Activated naive CD4-positive, alpha-beta T cell treated with anti-CD3 and anti-CD28 coated beads, Interleukin-2, amount 10 ng/mL, durations not matched to agents 7 days and 5 days (primary cell): ENCODE data around the gene DYNLL2.

Experiments
- CTCF ChIA-PET: fragments of 350-600 bp; sonication (Branson Sonifier 250); formaldehyde crosslinking; loops from one replicate; lab custom pipeline; 2021; ENCODE audit warnings: antibody characterized with exemption; lab: Charles Lee
- DNase-seq: peaks from one replicate; pipeline ENCODE4 v3.0.0-alpha.2; 2020
- H3K27ac Mint-ChIP-seq: one replicate; pipeline ENCODE4 v1.8.0; 2021; ENCODE audit warnings: mild to moderate bottlenecking, moderate library complexity, mixed read lengths
- H3K27me3 Mint-ChIP-seq: one replicate; pipeline ENCODE4 v1.8.0; 2021; ENCODE audit warnings: mild to moderate bottlenecking, mixed read lengths
- H3K36me3 Mint-ChIP-seq: one replicate; pipeline ENCODE4 v1.8.0; 2021; ENCODE audit warnings: mixed read lengths
- H3K4me1 Mint-ChIP-seq: one replicate; pipeline ENCODE4 v1.8.0; 2021; ENCODE audit warnings: mixed read lengths
- H3K4me3 Mint-ChIP-seq: one replicate; pipeline ENCODE4 v1.8.0; 2021; ENCODE audit warnings: mild to moderate bottlenecking, moderate library complexity, mixed read lengths
- H3K9me3 Mint-ChIP-seq: one replicate; pipeline ENCODE4 v1.8.0; 2021; ENCODE audit warnings: mixed read lengths

DYNLL2 gene

GRCh38 chr17:58083491-58084316 is 485 bp downstream of the DYNLL2 start:
- no peaks in the 10 kb centered on the region for H3K9me3 Mint-ChIP-seq
- H3K4me3 Mint-ChIP-seq, result peak overlapping the region; percentile 91
- H3K36me3 Mint-ChIP-seq, result peaks cover 34% of the 10 kb centered on the region
- peak overlapping the region; percentile 92 for H3K27ac Mint-ChIP-seq
- peak; percentile 78 for DNase-seq
- H3K27me3 Mint-ChIP-seq, result peaks cover 31% of the 10 kb centered on the region
- CTCF ChIA-PET, result interaction anchor here (1.0 to 1.7 kb wide), 2 partner anchors 77 to 191 kb away, joined by 3 to 4 read pairs; no protein-coding TSS in a partner anchor
- peaks cover 46% of the 10 kb centered on the region for H3K4me1 Mint-ChIP-seq

GRCh38 chr17:58084317-58084981 is 1.2 kb downstream of the DYNLL2 start:
- H3K4me1 Mint-ChIP-seq, result peaks cover 46% of the 10 kb centered on the region
- H3K36me3 Mint-ChIP-seq, result peaks cover 39% of the 10 kb centered on the region
- H3K27me3 Mint-ChIP-seq, result peaks cover 26% of the 10 kb centered on the region
- DNase-seq, result peak; percentile 73
- peak overlapping the region; percentile 92 for H3K27ac Mint-ChIP-seq
- peak overlapping the region; percentile 91 for H3K4me3 Mint-ChIP-seq
- CTCF ChIA-PET, result interaction anchor here (1.0 to 1.7 kb wide), 2 partner anchors 78 to 191 kb away, joined by 3 to 4 read pairs; no protein-coding TSS in a partner anchor
- H3K9me3 Mint-ChIP-seq, result no peaks in the 10 kb centered on the region

- H3K27me3 Mint-ChIP-seq, result peaks cover 18% of the 10 kb centered on the region
- no peaks in the 10 kb centered on the region for H3K9me3 Mint-ChIP-seq
- peak overlapping the region; percentile 92 for H3K27ac Mint-ChIP-seq
- peak overlapping the region; percentile 91 for H3K4me3 Mint-ChIP-seq
- no peak for DNase-seq
- CTCF ChIA-PET, result interaction anchor here (1.0 to 1.7 kb wide), 2 partner anchors 79 to 192 kb away, joined by 3 to 4 read pairs; no protein-coding TSS in a partner anchor
- peaks cover 50% of the 10 kb centered on the region for H3K4me1 Mint-ChIP-seq
- H3K36me3 Mint-ChIP-seq, result peaks cover 46% of the 10 kb centered on the region
These were observed 2.0 kb downstream of the DYNLL2 start for GRCh38 chr17:58085039-58085715.

DNA sequence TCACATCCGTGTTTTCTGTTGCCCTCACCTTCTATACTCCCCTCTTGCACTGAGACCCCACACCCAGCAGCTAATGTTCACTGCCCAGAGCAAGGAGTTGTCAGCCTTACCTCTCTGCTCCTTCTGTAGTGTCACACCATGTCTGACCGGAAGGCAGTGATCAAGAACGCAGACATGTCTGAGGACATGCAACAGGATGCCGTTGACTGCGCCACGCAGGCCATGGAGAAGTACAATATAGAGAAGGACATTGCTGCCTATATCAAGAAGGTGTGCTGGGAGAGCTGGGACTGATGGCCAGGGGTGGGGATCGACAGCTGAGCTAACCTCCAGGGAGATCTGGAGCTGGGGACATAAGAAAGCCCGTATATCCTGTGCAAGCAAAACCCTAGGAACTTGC is 3.7 kb downstream of the DYNLL2 start:
- Mint-ChIP-seq H3K9me3 (no peaks in the 10 kb centered on the region), H3K4me3 (no peak overlapping the region), H3K36me3 (peaks cover 54% of the 10 kb centered on the region), H3K27me3 (peaks cover 9% of the 10 kb centered on the region), H3K27ac (no peak overlapping the region), H3K4me1 (peaks cover 50% of the 10 kb centered on the region)
- no peak for DNase-seq
- CTCF ChIA-PET, result interaction anchor here (0.8 to 1.2 kb wide), 3 partner anchors 14 to 87 kb away, joined by 3 to 6 read pairs (median 3); no protein-coding TSS in a partner anchor

DNA sequence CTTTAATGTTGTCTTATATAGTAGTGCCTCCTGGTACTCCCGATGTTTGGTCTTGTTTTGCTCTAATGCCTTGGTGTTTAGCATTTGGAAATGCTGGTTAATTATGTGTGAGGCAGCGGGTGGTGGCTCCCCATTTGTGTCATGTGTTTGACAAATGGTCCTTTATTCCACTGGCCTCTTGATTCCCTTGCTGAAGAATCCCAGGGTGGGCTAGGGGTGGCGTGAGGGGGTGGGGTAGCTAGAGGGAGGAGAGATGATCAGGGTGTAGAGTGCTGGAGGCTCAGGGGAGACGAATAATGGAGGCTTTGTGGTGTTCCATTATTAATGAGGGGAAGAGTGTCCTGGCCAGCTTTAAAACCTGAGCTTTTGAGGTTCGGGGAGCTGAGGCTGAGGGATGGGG is 5.4 kb downstream of the DYNLL2 start:
- no peaks in the 10 kb centered on the region for H3K9me3 Mint-ChIP-seq
- DNase-seq, result no peak
- no peak overlapping the region for H3K4me3 Mint-ChIP-seq
- H3K36me3 Mint-ChIP-seq, result peaks cover 62% of the 10 kb centered on the region
- H3K27ac Mint-ChIP-seq, result peak overlapping the region; percentile 30
- no peaks in the 10 kb centered on the region for H3K27me3 Mint-ChIP-seq
- CTCF ChIA-PET, result no interaction called here
- H3K4me1 Mint-ChIP-seq, result peaks cover 43% of the 10 kb centered on the region

GRCh38 chr17:58089111-58089510 is 5.9 kb downstream of the DYNLL2 start:
- CTCF ChIA-PET, result no interaction called here
- Mint-ChIP-seq H3K4me1 (peaks cover 43% of the 10 kb centered on the region), H3K9me3 (no peaks in the 10 kb centered on the region), H3K27ac (no peak overlapping the region), H3K4me3 (no peak overlapping the region), H3K27me3 (no peaks in the 10 kb centered on the region), H3K36me3 (peaks cover 66% of the 10 kb centered on the region)
- no peak for DNase-seq

DNA sequence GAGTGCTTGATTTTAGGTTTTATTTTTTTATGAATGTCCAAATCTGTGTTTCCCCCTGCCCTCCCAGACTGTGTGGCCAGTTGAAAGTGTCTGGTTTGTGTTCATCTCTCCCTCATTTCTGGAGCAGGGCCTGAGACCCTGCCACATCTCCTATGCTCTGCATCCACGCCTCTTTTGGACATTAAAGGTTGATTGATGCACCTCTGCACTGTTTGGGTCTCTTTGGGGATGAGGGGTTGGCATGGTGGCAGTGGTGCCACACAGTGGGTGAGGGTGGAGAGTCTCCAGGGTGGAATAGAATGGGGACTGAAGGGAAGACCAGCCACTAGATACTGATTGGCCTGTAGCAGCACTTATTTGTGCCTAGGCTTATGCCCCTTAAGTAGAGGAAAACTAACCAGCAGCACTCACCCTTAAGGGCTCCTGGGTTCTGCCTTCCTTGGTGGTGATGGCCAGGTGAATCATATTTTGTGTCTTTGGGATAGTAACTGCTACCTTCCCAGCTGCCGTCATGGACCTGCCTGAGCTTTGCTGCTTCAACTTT is 7.9 kb downstream of the DYNLL2 start:
- CTCF ChIA-PET, result no interaction called here
- no peaks in the 10 kb centered on the region for H3K9me3 Mint-ChIP-seq
- no peak overlapping the region for H3K4me3 Mint-ChIP-seq
- peaks cover 28% of the 10 kb centered on the region for H3K4me1 Mint-ChIP-seq
- H3K27me3 Mint-ChIP-seq, result no peaks in the 10 kb centered on the region
- peaks cover 58% of the 10 kb centered on the region for H3K36me3 Mint-ChIP-seq
- DNase-seq, result no peak
- no peak overlapping the region for H3K27ac Mint-ChIP-seq

DNA sequence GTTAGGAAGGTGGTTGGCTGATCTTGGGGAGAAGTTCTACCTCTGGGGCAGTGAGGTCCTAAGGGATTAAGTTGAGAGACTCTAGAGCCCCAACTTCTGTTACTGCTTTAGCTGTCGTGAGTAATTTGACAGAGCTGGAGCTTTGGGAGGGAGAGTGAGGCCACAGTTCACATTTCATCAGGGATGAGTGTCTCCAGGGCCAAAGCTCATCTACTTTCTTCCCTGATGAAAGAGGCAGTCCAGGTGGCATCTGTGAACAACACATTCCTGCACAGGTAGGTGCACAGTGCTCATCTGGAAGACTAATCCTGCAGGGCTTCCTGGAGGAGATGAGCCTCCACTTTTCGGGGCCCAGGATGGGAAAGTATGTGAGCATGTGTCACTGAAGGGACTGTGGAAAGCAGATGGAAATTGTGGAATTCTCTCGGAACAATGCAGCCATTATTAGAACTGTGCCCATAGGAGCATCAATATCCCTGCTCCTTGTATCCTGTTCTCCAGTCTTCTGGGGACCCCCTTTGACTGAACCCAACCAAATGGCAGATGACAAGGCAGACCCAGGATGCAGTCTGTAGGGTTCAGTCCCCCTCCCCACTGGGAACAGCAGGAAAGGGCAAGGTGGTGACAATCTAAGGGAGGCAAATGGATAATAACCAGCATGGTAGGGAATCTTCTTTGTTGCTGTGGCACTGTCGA is 9.0 kb downstream of the DYNLL2 start:
- CTCF ChIA-PET, result no interaction called here
- DNase-seq, result no peak
- H3K27me3 Mint-ChIP-seq, result no peaks in the 10 kb centered on the region
- peaks cover 53% of the 10 kb centered on the region for H3K36me3 Mint-ChIP-seq
- no peak overlapping the region for H3K4me3 Mint-ChIP-seq
- no peak overlapping the region for H3K27ac Mint-ChIP-seq
- H3K9me3 Mint-ChIP-seq, result no peaks in the 10 kb centered on the region
- peaks cover 16% of the 10 kb centered on the region for H3K4me1 Mint-ChIP-seq

DNA sequence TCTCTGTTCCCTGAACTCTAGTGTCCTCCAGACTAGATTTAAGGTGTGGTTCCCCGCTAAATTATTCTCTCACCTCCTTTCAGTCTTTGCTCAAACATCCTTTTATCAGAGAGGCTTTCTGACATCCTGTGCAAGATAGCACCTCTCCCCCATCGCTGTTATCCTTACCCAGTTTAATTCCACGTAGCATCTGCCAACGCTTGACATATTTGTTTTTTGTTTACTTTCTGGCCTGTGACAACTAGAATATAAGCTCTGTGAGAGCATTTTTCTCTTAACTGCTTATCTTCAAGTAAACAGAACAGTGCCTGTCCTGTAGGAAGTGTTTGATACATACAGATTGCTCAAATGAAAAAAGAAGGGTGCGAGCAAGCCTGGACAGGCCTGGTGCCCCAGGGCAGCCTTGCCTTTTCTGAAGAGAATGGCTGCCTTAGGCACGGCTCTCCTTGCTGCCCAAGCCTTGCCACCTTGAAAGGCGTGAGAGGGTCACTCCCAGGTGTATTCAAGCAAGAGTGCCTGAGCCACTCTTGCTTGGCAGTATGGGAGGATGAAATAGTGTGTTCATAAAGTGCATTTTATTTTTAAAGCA is 9.7 kb downstream of the DYNLL2 start:
- no peaks in the 10 kb centered on the region for H3K9me3 Mint-ChIP-seq
- peaks cover 47% of the 10 kb centered on the region for H3K36me3 Mint-ChIP-seq
- H3K27me3 Mint-ChIP-seq, result no peaks in the 10 kb centered on the region
- H3K27ac Mint-ChIP-seq, result no peak overlapping the region
- H3K4me3 Mint-ChIP-seq, result no peak overlapping the region
- DNase-seq, result no peak
- peaks cover 11% of the 10 kb centered on the region for H3K4me1 Mint-ChIP-seq
- CTCF ChIA-PET, result no interaction called here

- Mint-ChIP-seq H3K27ac (no peak overlapping the region), H3K36me3 (peaks cover 35% of the 10 kb centered on the region), H3K27me3 (no peaks in the 10 kb centered on the region), H3K4me3 (no peak overlapping the region), H3K9me3 (no peaks in the 10 kb centered on the region), H3K4me1 (peaks cover 6% of the 10 kb centered on the region)
- CTCF ChIA-PET, result no interaction called here
- no peak for DNase-seq
These were observed 10.9 kb downstream of the DYNLL2 start for GRCh38 chr17:58094118-58094517.

DNA sequence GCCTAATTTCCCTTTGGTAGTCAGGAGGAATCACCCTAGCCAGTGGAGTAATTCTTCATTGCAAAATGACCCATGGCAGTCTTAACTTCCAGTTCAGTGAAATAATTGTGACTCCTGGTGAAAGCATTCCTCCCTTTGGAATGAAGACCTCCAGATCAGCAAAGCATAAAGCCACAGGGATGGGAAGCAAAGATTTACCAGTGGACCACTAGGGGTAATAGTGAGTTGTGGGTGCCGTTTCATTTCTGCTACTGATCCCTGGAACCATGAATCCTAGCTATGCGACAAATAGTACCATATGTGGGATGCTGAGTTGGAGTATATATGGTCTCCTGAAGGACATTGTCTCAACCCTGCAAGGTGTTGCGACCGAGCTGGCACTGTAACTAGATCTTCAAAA is 13.7 kb downstream of the DYNLL2 start:
- CTCF ChIA-PET, result interaction anchor here (0.8 to 1.6 kb wide), 2 partner anchors 9 to 74 kb away, joined by 3 to 4 read pairs; no protein-coding TSS in a partner anchor
- H3K4me1 Mint-ChIP-seq, result peaks cover 6% of the 10 kb centered on the region
- no peak overlapping the region for H3K4me3 Mint-ChIP-seq

DNA sequence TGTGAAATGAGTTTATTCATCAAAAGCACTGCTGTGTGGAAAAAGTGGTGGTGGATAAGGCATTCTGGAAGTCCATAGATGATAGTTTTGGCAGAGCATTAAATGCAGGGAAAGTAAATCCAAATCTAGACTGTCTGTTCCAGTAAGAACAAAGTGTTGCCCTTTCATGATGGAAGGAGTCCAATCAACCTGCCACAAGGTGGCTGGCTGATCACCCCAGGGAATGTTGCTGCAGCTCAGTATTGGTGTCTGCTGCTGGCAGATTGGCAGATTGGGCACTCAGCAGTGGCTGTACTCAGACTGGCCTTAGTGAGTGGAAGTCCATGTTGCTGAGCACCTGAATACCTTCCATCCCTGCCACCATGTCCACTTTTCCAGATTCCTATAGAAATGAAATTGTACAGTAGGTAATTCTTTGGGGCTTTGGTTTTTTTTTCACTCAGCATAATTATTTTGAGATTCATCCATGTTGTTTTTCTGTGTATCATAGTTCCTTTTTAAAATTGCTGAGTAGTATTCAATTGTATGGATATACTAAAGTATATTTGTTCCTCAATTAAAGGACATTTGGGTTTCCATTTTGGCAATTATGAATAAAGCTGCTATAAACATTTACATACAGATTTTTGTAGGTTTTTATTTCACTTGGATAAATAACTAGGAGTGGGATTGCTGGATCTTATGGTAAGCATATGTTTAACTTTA is 14.3 kb downstream of the DYNLL2 start:
- Mint-ChIP-seq H3K4me1 (peaks cover 6% of the 10 kb centered on the region), H3K4me3 (no peak overlapping the region), H3K27ac (no peak overlapping the region), H3K9me3 (no peaks in the 10 kb centered on the region), H3K27me3 (peaks cover 5% of the 10 kb centered on the region), H3K36me3 (peaks cover 18% of the 10 kb centered on the region)
- DNase-seq, result no peak
- CTCF ChIA-PET, result interaction anchor here (0.8 to 1.6 kb wide), 2 partner anchors 8 to 74 kb away, joined by 3 to 4 read pairs; no protein-coding TSS in a partner anchor

More for the DNA sequence above, 13.7 kb downstream of the DYNLL2 start:
- Mint-ChIP-seq H3K27ac (no peak overlapping the region), H3K27me3 (peaks cover 5% of the 10 kb centered on the region), H3K9me3 (no peaks in the 10 kb centered on the region), H3K36me3 (peaks cover 20% of the 10 kb centered on the region)
- no peak for DNase-seq
